Measurements from ENCODE around the gene BHLHA15.

The BHLHA15 gene

DNA sequence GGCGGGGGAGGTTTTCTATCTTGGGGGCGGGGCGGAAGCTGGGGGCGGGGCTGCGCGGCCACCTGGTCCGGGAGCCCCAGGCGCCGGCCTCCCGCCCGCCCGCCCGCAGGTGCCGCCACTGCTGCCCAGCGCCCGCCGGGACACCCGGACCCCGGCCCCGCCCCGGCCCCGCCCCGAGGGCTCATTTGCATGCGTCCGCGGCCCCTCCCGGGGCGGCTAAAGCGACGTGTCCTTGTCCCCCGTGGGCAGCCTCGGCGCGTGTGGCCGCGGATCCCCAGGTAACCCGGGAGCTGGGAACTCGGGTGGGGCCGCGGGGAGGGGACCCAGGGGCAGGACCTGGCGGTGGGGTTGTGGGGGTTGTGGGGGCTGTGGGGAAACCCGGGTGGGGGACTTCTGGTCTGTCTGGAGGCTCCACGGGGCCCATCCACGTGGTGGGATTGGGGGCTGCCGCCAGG, at the start of gene BHLHA15:
Gene BHLHA15 (plus strand): TSS at position 219 of the 455 bp plus-strand sequence. CDS start 871 bp downstream, outside the sequence.
- no peak for DNase-seq

- no peak for DNase-seq
Measured at GRCh38 chr7:98162758-98163157, 48.5 kb upstream of the BHLHA15 start.

DNA sequence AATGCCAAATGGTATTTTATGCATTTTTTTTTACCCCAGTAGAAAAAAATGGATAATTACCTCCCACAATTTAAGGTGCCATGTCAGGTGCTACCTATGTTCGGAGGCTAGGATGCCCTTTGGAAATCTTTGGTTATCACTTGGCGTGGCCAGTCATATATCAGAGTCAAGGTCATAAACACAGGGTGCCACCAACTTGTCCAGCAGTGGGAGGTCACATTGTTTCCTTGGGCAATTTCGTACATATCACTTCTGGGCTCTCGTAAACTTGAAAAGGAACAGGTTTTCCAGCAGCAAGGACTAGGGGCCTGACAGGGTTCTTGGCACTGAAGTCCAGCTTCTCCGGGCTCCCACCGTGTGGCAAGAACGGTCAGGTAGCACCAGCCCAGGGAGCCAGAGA, 48.0 kb upstream of the BHLHA15 start:
- no peak for DNase-seq

GRCh38 chr7:98163704-98164494, 47.3 kb upstream of the BHLHA15 start:
- DNase-seq = no peak

DNA sequence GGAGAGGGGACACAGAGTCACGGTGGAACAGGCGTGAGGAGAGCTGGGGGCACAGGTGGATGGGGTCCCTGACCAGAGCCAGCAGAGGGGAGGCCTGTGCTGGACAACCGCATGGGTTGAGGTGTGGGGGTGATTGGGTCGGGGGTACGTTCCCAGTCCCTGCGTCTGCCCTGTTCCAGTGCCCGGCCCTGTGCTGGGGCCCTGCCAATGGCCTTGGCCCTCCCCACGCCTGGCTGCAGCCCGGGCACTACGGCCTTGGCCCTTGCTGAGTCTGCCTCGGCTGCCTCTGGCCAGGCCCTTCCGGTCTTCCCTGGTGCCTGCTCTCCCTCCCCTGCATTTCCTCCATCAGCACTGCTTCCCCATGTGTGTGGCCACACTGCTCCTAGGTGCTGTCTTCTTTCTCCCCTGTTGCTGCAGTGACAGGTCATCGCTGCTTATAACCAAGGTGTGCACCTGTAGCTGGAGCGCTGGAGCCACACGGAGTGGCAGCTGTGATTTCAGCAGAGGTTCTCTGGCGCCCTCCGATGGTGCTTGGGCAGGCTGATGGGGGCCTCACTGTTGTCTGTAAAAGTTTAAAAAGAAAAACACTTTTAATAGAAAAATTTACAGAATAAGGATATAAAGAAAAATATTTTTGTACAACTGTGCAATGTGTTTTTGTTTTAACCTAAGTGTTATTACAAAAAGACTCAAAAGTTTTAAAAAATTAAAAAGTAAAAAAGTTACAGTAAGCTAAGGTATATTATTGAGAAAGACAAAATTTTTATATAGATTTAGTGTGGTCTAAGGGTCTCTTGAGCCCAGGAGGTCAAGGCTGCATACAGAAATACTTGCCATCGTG, 45.2 kb upstream of the BHLHA15 start:
- DNase-seq = peak; percentile 21

GRCh38 chr7:98166668-98166970, 44.6 kb upstream of the BHLHA15 start:
- DNase-seq = no peak

- DNase-seq = no peak
Measured at GRCh38 chr7:98167653-98168052, 43.6 kb upstream of the BHLHA15 start.

DNA sequence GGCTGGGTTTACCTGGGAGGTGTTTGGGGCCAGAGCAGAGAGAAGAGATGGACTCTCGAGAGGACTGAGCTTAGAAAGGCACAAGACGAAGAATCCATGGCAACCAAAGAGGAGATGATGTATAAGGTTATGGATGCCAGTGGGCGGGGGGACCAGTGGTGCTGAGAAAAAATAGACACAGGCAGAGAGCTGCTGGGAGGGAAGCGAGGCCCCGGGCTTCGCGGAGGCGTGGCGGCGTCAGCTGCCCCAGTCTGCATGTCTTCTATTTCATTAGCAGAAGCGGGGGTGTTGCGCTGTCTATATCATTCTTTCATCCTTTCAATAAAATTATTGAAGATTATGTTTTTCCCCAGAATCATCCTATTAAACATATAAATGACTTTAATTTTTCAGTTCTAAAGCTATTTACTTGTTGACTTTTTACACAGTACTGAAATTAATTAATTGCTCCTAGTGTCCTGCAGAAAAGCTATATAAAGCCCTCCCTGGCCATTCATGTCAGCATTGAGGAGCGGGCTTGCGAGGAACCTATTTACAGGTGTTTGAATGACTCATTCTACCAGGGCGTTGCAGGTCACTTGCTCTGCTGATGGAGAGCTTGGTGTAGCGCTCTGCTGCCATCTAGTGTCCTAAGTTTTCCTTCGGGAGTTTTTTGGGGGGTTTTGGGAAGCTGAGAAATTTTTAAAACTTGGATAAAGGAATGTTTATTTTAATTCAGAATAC, 42.9 kb upstream of the BHLHA15 start:
- DNase-seq = peak; percentile 47

DNA sequence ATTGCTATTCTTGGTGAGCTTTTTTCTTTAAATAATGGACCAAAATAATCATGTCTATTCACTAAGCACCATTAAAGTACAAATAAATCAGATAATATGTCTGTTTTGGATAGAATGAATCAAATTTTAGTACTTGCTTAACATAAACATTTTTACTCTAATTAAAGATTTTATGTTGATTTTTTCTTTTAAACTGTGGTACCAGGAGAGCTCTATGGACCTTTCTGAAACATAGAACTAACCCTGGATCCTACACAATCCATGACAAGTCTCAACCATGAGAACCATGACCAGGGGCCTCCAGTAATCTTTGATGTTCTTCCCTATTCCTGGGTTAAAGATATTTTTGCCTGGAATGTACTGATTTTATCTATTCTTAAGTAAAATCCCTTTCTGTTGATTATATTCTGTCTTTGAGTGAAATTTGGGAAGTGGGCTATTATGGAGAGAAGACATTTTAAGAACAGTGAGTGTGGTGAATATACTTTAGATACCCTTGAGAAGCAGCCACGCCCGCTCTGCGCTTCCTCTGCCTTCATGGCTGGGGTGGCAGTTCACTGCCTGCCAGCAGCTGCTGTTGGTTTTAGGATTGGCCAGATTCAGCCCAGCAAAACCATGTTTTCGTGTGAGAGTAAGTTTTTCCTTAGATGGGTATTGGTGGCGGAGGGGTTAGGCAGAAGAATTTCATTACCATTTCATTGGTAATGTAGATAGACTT, 42.2 kb upstream of the BHLHA15 start:
- no peak for DNase-seq

GRCh38 chr7:98170966-98171365, 40.3 kb upstream of the BHLHA15 start:
- no peak for DNase-seq

GRCh38 chr7:98171449-98171848, 39.8 kb upstream of the BHLHA15 start:
- no peak for DNase-seq

GRCh38 chr7:98174334-98175259, 36.6 kb upstream of the BHLHA15 start:
- no peak for DNase-seq

DNA sequence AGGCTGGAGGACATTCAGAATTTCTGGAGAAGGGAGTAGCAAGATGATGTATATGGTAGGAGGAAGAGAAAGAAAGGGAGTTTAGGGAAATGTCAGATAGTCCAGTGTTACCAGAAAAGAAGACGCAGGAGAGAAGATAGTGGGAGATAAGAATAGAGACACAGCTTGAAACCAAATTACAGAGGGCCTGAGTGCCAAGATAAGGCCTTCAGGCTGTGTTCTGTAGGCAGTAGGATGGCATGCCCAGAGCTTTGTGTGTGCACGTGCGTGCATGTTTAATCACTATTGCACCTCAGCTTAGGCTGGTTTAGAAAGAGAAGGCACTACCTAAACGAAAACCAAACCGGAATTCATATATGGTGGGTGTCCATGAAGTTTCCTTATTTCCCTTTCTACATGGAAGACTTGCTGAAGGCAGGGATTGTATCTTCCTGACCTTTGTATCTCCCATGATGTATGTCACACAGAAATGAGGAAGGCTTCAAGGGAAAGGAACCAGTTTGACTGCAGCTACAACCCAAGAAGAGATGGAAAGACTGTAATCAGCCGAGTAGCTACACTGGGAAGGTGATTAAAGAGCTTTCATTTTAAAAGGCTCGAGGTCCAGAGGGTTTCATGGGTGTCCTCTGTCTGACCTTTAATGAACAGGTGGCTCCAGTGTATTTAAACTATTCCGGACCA, 35.8 kb upstream of the BHLHA15 start:
- no peak for DNase-seq

GRCh38 chr7:98177553-98177952, 33.7 kb upstream of the BHLHA15 start:
- DNase-seq = no peak

DNA sequence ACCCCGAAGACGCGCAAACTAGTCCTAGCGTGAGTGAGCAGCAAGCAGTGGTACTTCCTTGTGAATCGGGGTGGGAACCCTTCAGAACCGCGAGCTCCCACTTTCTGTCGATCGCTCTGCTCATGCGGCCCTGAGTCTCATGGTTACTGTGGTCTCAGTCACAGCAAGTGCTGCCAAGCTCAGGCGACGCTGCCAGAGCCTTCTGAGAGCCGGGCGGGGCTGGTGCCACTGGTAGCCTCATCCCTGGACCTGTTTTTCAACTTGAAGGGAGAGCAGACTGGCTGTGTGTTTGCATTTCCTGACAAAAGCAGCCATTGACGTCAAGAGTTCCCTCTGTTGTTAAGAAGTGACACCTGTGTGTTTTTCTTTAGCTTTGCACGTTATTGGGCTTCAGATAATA, 32.9 kb upstream of the BHLHA15 start:
- no peak for DNase-seq

- DNase-seq = no peak
Measured at GRCh38 chr7:98178762-98179490, 32.3 kb upstream of the BHLHA15 start.

GRCh38 chr7:98180751-98181150, 30.5 kb upstream of the BHLHA15 start:
- DNase-seq = no peak

DNA sequence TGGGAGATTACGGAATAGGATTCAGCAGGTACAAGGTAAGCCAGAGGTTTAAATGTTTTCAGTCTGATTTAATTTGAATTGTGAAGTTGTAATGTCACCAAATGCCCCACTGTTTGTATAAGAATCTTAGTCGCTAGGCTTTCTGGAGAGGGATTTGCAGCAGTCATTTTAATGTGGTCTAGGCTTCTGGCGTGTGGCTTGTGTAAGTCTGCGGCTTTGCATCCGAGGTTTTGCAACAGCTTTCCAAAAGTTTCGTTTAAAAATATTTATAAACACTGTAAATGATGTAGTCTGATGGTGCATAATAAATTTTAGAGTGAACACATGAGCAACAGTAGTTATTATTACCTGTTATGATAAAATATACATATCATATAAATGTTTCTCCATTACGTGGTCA, 26.1 kb upstream of the BHLHA15 start:
- no peak for DNase-seq

DNA sequence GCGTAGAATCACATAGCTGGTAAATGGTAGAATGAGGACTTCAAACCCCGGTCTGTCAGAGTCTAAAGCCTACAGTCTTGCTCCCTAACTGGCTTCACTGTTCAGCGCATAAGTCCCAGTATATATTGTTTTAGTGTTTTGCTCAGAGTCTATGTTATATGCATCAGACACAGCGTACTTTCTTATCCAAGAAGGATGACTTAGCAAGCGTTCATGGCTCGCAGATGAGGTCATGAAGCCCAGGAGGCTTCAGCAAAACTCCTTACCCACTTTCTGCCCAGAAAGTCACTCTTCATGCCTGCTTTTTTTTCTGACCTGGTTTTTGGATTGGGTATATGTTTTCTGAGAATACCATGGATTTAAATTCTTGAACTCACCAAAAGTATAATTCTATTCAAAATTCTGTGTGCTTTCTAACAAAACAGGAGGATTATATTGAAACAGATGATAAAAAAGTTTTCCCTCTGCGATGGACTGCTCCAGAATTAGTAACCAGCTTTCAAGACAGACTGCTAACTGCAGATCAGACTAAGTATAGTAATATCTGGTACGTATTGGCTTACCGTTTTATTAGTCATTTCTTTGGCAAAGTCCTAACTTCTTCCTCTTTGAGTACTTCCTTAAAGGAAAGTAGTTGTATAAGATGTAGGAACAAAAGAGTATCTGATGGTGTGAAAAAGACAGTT, 24.6 kb upstream of the BHLHA15 start:
- DNase-seq = no peak

GRCh38 chr7:98187138-98187502, 24.1 kb upstream of the BHLHA15 start:
- DNase-seq = no peak
